Hepatic stellate cell (primary cell): Measurements from ENCODE around the gene PRMT6.

ENCODE experiments used
- DNase-seq: peaks from one replicate; pipeline ENCODE4 v3.0.0; 2011; ENCODE audit warnings: low spot score

The PRMT6 gene

GRCh38 chr1:107095647-107096046 is 39.2 kb downstream of the PRMT6 start:
- DNase-seq = no peak

DNA sequence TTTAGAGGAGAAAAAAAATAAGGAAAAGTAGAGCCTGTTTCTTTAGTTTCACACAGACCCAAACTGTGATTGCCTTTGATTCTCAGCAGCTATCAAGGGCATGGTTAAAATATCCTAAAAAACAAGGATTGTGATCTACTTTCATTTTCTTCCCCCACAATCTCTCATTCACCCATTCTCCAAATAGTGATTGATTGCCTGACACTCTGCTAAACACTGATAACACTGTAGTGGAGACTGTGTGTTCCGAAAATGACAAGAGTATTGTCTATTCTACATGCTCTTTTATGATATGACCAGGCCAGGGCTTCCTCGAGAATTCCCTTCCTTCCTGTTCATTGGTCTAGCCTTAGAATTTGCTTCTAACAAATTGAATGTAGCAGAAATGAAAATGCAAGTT is 40.2 kb downstream of the PRMT6 start:
- DNase-seq = no peak

GRCh38 chr1:107098961-107099360 is 42.5 kb downstream of the PRMT6 start:
- no peak for DNase-seq

- DNase-seq = no peak
Measured at GRCh38 chr1:107100331-107100984, 44.0 kb downstream of the PRMT6 start.

GRCh38 chr1:107105914-107106313 is 49.4 kb downstream of the PRMT6 start:
- DNase-seq = no peak
